ENCODE measurements around the gene OR2AE1.
A peak's percentile ranks its signal among the peaks of the same experiment; 100 is the strongest.
"Not testable (repeated sequence)": the region's sequence is repeated elsewhere in the genome, so short reads cannot be mapped to it uniquely, and the experiment has no call there.

Gene OR2AE1, protein sequence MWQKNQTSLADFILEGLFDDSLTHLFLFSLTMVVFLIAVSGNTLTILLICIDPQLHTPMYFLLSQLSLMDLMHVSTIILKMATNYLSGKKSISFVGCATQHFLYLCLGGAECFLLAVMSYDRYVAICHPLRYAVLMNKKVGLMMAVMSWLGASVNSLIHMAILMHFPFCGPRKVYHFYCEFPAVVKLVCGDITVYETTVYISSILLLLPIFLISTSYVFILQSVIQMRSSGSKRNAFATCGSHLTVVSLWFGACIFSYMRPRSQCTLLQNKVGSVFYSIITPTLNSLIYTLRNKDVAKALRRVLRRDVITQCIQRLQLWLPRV

DNA sequence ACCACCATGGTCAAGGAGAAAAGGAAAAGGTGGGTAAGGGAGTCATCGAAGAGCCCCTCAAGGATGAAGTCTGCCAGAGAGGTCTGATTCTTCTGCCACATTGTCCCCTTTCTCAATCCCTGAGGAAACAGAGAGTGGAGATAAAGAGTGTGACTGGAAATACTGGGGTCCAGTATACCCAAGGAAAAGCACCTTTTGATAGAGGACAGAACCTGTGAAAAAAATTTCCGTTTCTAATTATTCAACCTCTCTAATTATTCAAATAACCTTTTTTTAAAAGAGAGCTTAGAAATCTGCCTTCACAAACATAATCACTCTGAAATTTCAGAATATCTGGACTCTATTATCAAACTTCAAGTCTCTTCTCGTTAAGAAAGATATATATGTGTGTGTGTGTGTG is at the start of gene OR2AE1:
Gene OR2AE1 (minus strand): TSS at position 101 of the 400 bp plus-strand sequence. CDS start 0 bp downstream, at position 101.
- no peak for DNase-seq (ENCODE audit: low read depth in 2 of 2)

DNA sequence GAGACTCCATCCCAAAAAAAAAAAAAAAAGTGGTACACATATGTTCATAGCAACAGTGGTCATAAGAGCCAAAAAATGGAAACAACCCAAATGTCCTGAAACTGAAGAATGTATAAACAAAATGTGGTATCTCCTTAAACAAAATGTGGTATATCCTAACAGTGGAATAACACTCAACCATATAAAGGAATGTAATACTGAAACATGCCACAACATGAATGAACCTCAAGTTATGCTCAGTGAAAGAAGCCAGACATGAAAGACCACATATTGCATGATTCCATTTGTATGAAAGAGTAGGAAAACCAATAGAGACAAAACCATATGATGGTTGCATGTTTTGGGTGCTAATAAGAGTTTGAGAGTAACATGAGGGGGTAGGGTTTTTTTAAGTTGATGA is 49.5 kb upstream of the OR2AE1 start:
- no peak for DNase-seq (ENCODE audit: low read depth in 2 of 2)

DNA sequence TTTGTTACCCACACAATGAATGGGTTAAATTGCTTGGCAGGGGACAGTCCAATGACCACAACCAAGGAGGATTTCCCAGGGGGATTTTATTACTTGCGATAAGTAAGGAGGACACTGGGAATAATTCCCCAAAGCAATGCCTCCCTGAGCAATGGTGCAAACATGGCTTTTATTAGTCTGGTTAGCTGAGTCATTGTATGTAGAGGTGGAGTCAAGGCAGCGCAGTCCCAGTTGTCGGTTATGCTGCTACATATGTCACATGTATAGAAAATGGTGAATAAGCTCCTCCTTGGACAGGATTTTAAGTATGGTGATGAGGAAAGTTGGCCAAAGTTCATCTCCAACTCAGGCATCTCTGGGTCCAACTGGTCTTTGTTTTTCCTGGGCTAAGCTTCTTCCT is 46.4 kb upstream of the OR2AE1 start:
- no peak for DNase-seq (ENCODE audit: low read depth in 2 of 2)

DNA sequence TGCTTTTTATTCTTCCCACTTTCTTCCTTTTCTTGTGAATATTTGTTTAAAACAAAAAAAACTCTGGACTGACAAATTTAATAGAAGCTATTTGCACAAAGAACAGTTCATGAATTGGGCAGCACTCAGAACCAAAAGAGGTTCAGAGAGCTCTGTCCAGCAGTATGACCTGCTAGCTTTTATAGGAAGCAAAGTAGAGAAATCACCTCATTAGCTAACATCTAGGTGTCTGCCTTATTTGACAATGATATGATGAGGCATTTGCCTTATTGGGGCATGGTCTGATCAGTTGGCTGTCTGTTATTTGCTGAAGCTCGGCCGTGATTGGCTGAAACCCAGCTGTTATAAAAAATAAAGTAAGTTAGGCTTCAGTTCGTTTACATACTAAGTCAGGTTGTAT is 43.3 kb upstream of the OR2AE1 start:
- no peak for DNase-seq (ENCODE audit: low read depth in 2 of 2)

DNA sequence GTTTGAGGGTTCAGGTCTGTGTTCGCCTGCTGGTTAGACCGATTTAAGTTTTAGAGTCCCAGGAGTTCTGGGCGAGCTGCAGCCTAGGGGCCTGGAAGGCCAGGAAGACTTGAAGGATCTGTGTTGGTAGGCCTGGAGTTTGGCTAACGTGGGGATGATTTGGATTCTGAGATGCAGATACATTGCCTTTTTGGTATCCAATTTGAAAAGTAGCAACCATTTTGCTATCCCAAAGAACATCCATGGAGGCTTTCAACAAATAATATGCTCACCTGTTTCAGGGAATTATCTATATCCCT is 42.9 kb upstream of the OR2AE1 start:
- DNase-seq (ENCODE audit: low read depth in 2 of 2), result no peak

DNA sequence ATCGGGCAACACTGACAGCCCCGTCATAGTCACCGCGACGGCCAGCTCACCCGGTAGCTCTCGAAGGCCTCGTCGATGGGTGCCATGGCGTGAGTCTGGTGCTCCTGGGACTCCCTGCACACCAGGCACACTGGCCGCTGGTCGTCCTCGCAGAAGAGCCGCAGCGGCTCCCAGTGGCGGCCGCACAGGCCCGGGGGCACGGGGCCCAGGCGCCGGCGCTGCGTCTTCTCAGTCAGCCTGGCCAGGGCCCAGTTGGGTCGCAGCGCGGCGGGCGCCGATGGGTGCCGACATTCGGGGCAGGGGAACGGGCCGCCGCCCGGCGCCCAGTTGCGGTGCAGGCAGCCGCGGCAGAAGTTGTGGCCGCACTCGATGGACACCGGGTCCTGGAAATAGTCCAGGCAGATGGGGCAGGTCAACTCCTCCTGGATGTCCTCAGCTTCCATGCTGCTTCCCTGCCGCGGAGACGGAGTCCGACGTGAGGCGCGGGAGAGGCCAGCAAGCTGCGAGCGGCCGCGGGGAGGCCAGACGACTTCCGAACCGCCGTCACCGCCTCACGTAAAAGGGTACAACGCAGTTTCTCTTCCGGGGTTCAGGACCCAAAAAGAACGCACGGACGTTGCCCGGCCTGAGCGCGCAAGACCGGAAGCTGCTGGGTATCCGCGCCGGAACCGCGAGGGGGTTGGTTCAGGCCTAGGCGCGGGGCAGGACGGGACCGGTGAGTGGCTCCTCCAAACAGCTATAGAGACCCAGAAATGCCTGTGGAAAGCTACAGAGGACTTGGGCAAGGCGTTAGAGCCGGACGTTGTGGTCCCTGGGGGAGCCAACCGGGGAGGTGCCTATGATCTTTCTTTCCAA is 42.4 kb upstream of the OR2AE1 start, which contains the start of gene TRIM4:
Gene TRIM4 (minus strand): TSS at position 572 of the 855 bp plus-strand sequence. CDS start 129 bp downstream, at position 443.
- DNase-seq (ENCODE audit: low read depth in 2 of 2), result peak; percentile 77 to 81

DNA sequence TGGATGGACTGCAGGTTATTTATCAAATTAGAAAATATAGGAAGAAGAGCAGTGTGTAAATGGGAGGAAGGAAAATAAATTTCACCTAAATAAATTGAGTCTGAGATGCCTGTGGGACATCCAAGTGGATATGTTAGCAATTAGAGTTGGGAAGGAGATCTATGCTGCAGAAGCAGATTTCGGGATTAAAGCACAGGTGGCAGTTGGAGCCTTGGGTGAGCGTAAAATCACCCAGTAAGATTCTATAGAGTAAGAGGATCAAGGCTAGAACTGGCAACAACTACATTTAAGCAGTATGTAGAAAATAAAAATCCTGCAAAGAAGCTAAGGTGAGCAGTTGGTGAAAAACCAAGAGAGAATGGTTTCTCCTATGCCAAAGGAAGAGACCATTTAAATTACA is 34.1 kb upstream of the OR2AE1 start:
- DNase-seq (ENCODE audit: low read depth in 2 of 2), result no peak

DNA sequence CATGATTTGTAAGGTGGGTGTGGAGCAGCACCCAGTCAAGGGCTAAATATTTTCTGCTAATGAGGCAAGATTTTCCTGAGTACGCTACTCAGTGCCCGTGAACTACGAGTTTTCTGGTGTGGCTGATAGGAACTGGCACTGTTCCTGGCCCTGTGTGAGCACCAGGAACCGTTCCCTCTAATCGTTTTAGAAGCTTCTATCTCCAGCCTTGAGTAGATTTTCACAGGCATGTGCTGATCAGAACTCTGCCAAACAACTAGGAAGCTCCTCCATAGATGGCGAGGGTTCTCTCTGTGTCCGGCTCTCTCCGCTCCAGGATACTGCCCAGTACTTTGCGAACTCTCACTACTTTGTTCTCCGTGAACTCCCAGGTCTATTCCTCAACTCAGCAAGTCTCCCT is 24.7 kb upstream of the OR2AE1 start:
- no peak for DNase-seq (ENCODE audit: low read depth in 2 of 2)

DNA sequence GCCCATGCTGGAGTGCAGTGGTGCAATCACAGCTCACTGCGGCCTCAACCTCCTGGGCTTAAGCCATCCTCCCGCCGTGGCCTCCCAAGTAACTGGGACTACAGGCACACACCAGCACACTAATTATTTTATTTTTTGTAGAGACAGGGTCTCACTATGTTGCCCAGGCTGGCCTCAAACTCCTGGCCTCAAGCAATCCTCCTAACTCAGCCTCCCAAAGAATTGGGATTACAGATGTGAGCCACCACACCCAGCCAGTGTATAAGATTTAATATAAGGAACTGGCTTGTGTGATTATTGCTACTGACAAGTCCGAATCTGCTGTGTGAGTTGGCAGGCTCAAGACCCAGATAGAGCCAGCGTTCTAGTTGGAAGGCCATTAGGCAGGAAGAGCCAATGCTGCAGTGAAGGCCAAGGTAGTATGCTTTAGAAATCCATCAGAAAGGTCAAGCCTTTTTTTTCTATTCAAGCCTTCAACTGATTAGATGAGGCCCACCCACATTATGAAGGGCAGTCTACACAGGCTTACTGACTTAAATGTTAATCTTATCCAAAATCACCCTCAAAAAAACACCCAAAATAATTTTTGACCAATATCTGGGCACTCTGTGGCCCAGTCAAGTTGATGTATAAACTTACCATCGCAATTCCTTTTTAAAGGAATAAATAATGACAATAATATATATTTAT is 23.1 kb upstream of the OR2AE1 start:
- DNase-seq (ENCODE audit: low read depth in 2 of 2), result no peak

DNA sequence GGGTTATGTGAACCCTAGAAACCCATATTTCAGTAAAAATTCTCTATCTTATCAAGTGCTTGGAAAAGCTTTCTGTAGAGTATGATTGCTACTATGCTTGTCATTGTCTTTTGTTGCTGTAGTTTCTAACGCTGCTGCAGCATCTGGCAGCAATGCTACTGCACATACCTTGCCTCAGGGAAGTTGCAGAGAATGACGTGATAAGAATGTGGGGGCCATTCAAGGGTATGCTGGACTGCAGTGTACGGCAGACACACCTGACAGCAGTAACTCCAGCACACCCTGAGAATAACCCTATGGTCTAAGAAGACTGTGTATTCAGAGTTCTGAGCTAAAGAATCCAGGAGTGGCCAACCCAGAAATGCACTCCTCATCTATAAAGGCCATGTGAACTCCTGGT is 22.0 kb upstream of the OR2AE1 start:
- DNase-seq (ENCODE audit: low read depth in 2 of 2), result no peak

DNA sequence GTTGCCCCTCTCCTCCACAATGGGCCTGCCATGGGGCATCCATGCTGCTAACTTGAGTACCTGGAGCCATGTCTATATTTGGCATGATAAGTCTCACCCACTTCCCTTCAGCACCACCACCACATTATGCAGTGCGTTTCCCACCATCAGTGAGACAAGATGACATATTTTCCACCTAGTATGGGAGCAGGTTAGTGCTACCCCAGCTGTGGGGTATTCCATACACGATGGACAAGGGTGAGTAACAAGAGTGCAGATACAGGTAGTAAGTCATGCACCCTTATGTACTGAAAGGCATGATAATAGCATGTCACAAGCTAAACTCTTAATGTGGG is 21.2 kb upstream of the OR2AE1 start:
- DNase-seq (ENCODE audit: low read depth in 2 of 2), result no peak

DNA sequence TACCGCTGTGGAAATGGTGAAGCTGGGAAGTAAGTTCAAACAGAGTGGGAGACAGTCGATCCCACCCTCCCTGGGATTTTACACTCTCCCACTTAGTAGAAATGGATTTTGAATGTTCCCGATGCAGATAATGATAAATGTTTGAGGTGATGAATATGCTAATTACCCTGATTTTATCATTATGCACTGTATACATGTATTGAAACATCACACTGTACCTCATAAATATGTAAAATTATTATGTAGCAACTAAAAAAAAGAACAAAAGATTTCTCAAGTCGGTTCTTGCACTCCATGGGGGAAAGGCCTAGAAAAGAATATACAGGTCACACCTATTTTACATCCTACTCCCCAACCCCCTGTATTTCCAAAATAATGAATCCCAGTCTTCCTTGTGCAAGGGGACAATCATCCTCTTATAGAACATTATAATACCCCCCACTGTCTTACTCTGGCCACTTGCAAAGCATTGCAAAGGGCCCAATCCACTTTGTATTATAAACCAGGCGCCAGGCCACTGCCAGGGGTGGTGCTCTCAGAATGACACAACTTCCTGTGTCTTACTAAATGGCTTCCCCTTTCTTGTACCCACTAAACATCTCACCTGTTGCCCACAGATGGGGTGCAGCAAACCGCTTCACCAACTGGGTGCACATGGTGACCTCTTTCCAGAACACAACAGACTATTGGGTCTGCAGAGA is 20.6 kb upstream of the OR2AE1 start:
- DNase-seq (ENCODE audit: low read depth in 2 of 2), result no peak

DNA sequence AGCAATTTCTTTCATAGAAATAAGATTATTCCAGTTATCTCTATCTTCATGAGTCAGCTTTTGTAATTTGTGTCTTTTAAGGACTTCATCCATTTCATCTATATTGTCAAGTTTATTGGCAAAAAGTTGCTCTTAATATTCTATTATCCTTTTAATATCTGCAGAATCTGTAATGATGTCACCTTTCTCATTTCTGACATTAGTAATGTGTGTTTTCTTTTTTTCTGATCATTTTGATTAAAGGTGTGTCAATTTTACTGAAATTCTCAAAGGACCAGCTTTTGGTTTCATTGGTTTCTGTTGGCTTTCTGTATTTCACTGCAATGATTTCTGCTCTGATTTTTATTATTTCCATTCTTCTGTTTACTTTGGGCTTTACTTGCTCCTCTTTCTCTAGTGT is 17.9 kb upstream of the OR2AE1 start:
- no peak for DNase-seq (ENCODE audit: low read depth in 2 of 2)

DNA sequence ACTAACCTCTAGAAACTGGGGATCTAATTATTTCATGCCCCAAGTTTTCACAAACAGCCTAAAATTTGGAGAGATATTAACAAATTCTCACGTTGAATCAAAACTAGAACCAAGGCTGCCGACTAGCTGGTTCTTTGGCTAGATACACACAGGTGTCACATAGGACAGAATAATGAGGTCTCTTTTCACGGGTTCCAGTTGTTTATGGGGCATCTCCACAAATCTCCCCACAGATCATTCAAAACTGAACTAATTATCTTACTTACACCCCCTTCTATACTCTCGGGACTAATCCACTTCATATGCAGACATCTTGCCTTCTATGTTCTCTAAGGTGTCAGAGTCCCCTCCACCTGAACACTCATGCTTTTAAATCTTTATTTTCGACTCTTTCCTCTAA is 16.4 kb upstream of the OR2AE1 start:
- DNase-seq (ENCODE audit: low read depth in 2 of 2), result no peak

DNA sequence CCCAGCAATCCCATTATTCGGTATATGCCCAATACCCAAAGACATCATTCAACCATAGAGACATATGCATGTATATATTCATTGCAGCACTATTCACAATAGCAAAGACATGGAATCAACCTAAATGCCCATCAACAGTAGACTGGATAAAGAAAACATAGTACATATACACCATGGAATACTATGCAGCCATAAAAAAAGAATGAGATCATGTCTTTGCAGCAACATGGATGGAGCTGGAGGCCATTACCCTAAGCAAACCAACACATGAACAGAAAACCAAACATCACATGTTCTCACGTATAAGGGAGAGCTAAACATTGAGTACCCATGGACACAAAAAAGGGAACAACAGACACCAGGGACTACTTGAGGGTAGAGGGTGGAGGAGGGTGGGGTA is 13.5 kb upstream of the OR2AE1 start:
- DNase-seq (ENCODE audit: low read depth in 2 of 2), result not testable (repeated sequence)

DNA sequence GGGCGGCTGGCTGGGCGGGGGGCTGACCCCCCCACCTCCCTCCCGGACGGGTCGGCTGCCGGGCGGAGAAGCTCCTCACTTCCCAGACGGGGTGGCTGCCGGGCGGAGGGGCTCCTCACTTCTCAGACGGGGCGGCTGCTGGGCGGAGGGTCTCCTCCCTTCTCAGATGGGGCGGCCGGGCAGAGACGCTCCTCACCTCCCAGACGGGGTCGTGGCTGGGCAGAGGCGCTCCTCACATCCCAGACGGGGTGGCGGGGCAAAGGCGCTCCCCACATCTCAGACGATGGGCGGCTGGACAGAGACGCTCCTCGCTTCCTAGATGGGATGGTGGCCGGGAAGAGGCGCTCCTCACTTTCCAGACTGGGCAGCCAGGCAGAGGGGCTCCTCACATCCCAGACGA is 11.5 kb upstream of the OR2AE1 start:
- not testable (repeated sequence) for DNase-seq (ENCODE audit: low read depth in 2 of 2)

DNA sequence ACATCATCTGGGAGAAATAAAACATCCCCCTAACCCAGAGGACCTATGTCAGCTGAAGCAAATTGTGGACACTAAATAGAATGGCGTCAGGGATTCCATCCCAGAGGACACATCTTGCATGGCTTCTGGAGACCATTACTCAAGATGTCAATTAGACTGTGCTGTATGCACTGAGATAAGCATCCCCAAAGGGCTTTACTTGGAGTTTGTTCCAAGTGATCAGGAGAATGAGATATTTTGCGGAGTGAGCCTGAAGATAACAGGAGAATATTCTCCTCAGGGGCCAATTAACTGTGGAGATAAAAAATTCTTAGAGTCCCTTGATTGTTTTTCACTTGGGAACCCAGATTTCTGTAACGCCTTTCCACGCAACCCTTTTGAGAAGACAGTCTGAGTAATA is 4.5 kb upstream of the OR2AE1 start:
- no peak for DNase-seq (ENCODE audit: low read depth in 2 of 2)

DNA sequence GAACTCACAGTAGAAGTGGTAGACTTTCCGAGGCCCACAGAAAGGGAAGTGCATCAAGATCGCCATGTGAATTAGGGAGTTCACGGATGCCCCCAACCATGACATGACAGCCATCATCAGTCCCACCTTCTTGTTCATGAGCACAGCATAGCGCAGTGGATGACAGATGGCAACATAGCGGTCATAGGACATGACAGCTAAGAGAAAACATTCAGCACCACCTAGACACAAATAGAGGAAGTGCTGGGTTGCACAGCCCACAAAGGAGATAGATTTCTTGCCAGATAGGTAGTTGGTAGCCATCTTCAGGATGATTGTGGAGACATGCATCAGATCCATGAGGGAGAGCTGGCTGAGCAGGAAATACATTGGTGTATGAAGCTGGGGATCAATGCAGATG is 342 bp downstream of the OR2AE1 start:
- DNase-seq (ENCODE audit: low read depth in 2 of 2), result no peak

DNA sequence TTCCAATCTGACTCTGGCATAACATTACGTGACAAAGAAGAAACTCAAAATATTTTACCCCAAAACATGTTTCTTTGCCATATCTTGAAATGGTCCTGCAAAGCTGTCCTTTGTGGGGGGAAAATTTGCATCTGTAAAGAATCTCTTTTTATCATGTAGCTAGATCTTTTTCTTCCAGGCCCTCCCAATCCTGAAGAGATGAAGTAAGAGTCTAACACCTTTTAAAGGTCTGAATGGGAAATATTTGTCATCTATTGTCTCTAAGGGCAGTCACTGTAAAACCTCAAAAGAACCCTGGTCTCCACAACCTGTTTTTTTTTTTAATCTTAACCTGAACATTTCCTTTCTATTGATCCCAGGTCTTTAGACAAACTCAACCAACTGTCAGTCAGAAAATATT is 8.6 kb downstream of the OR2AE1 start:
- no peak for DNase-seq (ENCODE audit: low read depth in 2 of 2)

DNA sequence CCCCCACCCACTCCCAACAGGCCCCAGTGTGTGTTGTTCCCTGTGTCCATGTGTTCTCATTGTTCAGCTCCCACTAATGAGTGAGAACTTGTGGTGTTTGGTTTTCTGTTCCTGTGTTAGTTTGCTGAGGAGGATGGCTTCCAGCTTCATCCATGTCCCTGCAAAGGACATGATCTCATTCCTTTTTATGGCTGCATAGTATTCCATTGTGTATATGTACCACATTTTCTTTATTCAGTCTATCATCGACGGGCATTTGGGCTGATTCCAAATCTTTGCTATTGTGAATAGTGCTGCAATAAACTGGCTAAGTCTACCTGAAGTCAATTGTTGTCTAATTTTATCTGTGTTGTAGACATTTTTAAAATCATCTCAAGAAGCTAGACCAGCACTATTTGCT is 9.4 kb downstream of the OR2AE1 start:
- not testable (repeated sequence) for DNase-seq (ENCODE audit: low read depth in 2 of 2)

DNA sequence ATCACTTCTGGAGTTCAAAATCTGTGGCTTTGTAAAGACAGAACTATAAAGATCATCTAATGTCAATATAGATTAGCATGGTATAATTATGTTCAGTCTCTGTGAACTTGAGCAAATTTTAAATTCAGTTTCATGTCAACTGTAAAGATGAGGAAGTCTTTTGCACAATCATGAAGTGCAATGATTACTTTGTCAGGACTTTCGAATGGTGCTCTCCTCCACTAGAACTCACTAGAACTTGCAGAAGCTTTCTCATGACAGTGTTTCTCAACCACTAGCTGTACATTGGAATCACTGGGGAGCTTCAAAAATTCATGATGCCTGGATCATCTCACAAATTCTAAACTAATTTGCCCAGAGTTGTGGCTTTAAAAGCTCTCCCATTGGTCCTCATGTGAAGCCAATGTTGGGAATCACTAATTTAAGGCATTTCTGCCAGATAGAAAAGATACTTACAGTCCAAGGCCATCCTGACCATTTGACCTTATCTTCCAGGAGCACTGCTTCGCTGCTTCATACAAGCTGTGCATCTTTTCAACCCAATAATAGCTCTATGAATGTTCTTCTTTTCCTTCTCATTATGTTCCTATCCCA is 12.9 kb downstream of the OR2AE1 start:
- DNase-seq (ENCODE audit: low read depth in 2 of 2), result no peak

Data from stimulated activated CD8-positive, alpha-beta memory T cell treated with anti-CD3 and anti-CD28 coated beads, Interleukin-15, amount 100 ng/mL, for 4 hours (primary cell).